ENCODE results near the gene ARV1. TPM values are rescaled to one million over a fixed set of nuclear protein-coding genes. Genes with fewer than 3 reads are reported as not detected.

The ARV1 gene
- total RNA-seq, 1 experiment from 2014 or later = 4.0 TPM

GRCh38 chr1:231016966-231017365 is 38.1 kb downstream of the ARV1 start:
- Histone ChIP-seq H3K9ac (ENCODE audit: low read length) (no peak overlapping the region), H4K20me1 (ENCODE audit: insufficient read depth) (no peaks in the 10 kb centered on the region), H3K79me2 (ENCODE audit: insufficient read depth, low read length) (no peaks in the 10 kb centered on the region), H3K9me3 (ENCODE audit: control insufficient read depth in 1 of 2, insufficient read depth in 1 of 2, low read depth in 1 of 2, low read length in 2 of 2) (no peaks in the 10 kb centered on the region), H3K4me1 (ENCODE audit: control insufficient read depth in 1 of 2, insufficient read depth in 2 of 2, low read length in 2 of 2) (no peaks in the 10 kb centered on the region), H3K27me3 (ENCODE audit: insufficient read depth, low read length) (no peaks in the 10 kb centered on the region), H3K27ac (ENCODE audit: low read depth, low read length) (no peak overlapping the region), H3K4me3 (replicated peaks in 1 of 2; ENCODE audit: low read depth in 1 of 2, low read length in 2 of 2) (no peak overlapping the region), H3K9me2 (ENCODE audit: insufficient read depth) (no peaks in the 10 kb centered on the region), H3K36me3 (ENCODE audit: control insufficient read depth in 1 of 2, insufficient read depth in 2 of 2, low read length in 2 of 2) (no peaks in the 10 kb centered on the region), H2AFZ (ENCODE audit: low read depth, low read length, poor library complexity, severe bottlenecking) (no peak overlapping the region), H3K4me2 (ENCODE audit: low read length) (no peak overlapping the region)
- TF ChIP-seq, protein P1, sequence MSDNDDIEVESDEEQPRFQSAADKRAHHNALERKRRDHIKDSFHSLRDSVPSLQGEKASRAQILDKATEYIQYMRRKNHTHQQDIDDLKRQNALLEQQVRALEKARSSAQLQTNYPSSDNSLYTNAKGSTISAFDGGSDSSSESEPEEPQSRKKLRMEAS (IDR thresholded peaks at IDR 0.05) = no peak
- no peak for TF ChIP-seq EZH2phosphoT487 (IDR thresholded peaks at IDR 0.05; ENCODE audit: borderline replicate concordance)
- TF ChIP-seq CEBPB (IDR thresholded peaks at IDR 0.05; ENCODE audit: low read depth) = no peak
- TF ChIP-seq SP1 (IDR thresholded peaks at IDR 0.05; ENCODE audit: low read depth) = no peak
- TF ChIP-seq, protein P2, sequence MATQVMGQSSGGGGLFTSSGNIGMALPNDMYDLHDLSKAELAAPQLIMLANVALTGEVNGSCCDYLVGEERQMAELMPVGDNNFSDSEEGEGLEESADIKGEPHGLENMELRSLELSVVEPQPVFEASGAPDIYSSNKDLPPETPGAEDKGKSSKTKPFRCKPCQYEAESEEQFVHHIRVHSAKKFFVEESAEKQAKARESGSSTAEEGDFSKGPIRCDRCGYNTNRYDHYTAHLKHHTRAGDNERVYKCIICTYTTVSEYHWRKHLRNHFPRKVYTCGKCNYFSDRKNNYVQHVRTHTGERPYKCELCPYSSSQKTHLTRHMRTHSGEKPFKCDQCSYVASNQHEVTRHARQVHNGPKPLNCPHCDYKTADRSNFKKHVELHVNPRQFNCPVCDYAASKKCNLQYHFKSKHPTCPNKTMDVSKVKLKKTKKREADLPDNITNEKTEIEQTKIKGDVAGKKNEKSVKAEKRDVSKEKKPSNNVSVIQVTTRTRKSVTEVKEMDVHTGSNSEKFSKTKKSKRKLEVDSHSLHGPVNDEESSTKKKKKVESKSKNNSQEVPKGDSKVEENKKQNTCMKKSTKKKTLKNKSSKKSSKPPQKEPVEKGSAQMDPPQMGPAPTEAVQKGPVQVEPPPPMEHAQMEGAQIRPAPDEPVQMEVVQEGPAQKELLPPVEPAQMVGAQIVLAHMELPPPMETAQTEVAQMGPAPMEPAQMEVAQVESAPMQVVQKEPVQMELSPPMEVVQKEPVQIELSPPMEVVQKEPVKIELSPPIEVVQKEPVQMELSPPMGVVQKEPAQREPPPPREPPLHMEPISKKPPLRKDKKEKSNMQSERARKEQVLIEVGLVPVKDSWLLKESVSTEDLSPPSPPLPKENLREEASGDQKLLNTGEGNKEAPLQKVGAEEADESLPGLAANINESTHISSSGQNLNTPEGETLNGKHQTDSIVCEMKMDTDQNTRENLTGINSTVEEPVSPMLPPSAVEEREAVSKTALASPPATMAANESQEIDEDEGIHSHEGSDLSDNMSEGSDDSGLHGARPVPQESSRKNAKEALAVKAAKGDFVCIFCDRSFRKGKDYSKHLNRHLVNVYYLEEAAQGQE (IDR thresholded peaks at IDR 0.05; ENCODE audit: low read depth) = no peak
- no peak for TF ChIP-seq CBX3 (IDR thresholded peaks at IDR 0.05; ENCODE audit: low read depth)
- TF ChIP-seq ZBTB33 (IDR thresholded peaks at IDR 0.05; ENCODE audit: extremely low read depth, insufficient replicate concordance, low read length) = no peak
- no peak for TF ChIP-seq SRF (IDR thresholded peaks at IDR 0.05; ENCODE audit: low read depth)
- no peak for TF ChIP-seq JUND (IDR thresholded peaks at IDR 0.05)
- CTCF ChIA-PET = no interaction called here
- DNase-seq (ENCODE audit: low read depth, low spot score) = no peak
- BruUV-seq (replicated peaks) = no TSS peak
- ATAC-seq = no peak
- POLR2A ChIA-PET = no interaction called here
- RAD21 ChIA-PET (ENCODE audit: low non-redundant PET in 1 of 2, low total read pairs in 2 of 2, uncharacterized antibody in 2 of 2, unreplicated experiment in 2 of 2) = no interaction called here
- intact Hi-C loops (cut with micrococcal nuclease) = no loop called here

Data from HCT116 (cell line).